GM19025 (cell line): ENCODE data around the gene MYCT1.

Source experiments
- ATAC-seq: cut with Tn5 transposase; IDR thresholded peaks from one replicate; pipeline ENCODE4 v1.9.1; 2021; ENCODE audit warnings: mild to moderate bottlenecking, low read depth, moderate library complexity; ENCODE audit not compliant: unreplicated experiment

MYCT1 gene

DNA sequence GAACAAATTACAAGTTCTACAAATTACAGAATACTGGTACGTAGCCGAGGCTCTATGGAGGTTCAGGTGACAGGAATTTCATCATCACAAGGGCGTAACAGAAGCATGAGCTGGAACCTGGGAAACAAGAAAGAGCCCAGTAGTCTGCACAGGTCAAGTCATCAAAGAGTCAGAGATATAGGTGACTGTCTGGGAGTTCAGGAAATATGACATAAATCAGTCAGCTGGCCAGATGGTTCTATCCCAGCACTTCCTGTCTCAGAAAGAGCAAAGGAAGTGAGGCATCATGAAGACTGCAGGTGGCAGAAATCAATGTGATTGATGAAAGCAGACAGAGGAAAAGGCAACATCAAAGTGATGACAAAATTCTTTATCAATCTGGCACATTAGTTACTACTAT is 23.3 kb downstream of the MYCT1 start:
- ATAC-seq: no peak

DNA sequence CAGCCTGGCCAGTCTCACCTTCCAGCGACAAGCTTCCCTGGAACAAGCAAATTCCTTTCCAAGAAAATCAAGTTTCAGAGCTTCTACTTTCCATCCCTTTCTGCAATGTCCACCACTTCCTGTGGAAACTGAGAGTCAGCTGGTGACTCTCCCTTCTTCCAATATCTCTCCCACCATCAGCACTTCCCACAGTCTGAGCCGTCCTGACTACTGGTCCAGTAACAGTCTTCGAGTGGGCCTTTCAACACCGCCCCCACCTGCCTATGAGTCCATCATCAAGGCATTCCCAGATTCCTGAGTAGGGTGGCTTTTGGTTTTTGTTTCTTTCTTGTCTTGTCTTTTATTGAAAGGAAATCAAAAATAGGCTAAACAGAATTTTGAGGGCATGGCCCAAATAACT is 24.3 kb downstream of the MYCT1 start:
- ATAC-seq: no peak

GRCh38 chr6:152723398-152723797 is 25.7 kb downstream of the MYCT1 start:
- no peak for ATAC-seq

- ATAC-seq: no peak
Measured at GRCh38 chr6:152726313-152726712, 28.6 kb downstream of the MYCT1 start.

- no peak for ATAC-seq
Measured at GRCh38 chr6:152727507-152727906, 29.8 kb downstream of the MYCT1 start.

- no peak for ATAC-seq
Measured at GRCh38 chr6:152734630-152735029, 36.9 kb downstream of the MYCT1 start.

DNA sequence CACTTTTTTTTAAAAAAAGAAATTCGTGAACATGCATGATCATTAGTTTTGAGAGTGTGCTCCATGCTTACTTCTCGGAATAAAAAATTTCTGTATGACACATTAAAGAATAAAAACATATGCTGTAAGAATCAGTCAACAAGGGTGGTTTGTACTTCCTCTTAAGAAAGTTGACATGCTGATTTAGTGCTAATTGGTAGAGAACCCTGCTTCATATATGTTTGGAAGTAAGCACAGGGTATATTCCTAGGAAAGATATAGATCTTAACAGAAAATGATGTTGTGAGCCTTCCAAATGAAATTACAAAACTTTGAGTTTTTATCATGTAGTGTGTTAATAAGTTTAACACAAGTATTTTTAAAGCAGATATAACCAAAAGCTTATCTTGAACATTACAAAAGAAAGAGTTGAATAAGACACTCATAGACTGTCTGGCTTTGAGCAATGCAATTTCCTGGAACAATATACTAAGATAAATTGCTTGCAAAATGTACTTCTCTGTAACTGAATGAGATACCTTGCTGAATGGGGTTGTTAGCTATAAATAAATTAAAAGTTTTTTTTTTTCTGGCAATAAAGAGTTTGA is 39.1 kb downstream of the MYCT1 start:
- no peak for ATAC-seq

DNA sequence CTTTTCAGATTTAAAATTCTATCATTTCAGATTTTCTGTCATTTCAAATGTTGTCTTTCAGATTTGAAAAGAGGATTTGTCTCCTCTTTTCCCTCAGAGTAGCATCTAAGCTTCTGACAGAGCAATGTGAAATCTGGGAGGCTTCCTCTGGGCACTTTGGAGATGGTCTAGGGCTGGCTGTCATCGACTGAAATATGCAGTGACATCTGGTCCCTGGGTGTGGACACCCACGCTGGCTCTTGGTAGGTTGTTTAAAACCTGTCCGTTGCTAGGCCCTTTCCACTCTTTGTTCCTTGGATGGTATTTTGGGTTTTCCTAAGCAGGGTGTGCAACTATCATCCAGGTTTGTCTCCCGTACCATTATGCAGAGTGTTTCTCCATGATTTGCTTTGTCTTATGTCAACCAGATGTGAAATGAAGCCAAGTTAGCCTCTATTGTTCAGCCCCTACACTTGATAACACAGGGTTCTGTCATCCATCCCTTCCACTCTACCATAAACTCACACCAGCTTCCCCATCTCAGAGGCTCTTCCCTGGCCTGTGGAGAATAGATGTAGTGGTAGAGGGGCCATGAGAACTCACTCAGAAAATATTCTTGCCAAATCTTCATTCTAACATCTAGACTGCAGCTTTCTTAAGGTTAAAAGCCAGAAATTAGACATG is 47.9 kb downstream of the MYCT1 start:
- no peak for ATAC-seq

GRCh38 chr6:152746172-152746553 is 48.5 kb downstream of the MYCT1 start:
- ATAC-seq: no peak

DNA sequence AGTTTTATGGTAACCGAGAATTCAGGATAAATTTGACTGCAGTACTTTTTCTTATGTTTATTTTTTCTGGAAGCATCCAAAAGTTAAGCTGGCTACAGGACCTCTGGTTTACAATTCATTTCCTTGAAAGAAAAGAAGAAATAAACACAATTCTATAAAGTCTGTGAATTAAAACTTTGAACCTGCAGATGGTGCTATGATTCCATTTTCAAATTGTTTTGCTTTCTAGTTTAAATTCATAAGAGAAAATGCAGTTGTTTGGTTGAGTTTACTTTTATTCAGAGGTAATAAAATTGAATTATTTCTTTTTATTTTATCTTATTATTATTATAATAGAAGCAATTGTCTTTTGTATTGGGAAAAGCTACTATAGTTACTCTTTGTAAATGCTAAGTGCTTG is 51.1 kb downstream of the MYCT1 start:
- ATAC-seq: no peak

GRCh38 chr6:152749336-152749735 is 51.6 kb downstream of the MYCT1 start:
- no peak for ATAC-seq

- no peak for ATAC-seq
Measured at GRCh38 chr6:152750694-152751093, 53.0 kb downstream of the MYCT1 start, which contains the start of gene VIP. VIP (plus strand) TSS chr6:152750797; CDS start chr6:152752178, 1,381 bp downstream.

DNA sequence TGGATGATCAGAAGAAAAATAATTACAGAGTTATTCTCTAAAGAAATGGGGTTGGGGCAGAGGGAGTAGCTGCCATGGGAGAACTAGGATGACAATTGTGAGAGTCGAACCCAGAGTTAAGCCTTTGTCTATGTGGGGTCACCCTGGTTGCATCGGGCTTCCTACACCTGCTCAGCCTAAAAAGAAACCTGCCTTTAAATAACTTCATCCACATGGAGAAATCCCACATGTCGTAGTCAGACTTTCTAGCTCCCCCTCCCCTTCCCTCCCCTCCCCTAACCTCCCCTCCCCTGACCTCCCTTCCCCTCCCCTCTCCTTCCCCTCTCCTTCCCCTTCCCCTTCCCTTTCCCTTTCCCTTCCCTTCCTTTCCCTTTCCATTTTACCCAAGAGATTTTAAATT is 67.6 kb downstream of the MYCT1 start:
- ATAC-seq: no peak

DNA sequence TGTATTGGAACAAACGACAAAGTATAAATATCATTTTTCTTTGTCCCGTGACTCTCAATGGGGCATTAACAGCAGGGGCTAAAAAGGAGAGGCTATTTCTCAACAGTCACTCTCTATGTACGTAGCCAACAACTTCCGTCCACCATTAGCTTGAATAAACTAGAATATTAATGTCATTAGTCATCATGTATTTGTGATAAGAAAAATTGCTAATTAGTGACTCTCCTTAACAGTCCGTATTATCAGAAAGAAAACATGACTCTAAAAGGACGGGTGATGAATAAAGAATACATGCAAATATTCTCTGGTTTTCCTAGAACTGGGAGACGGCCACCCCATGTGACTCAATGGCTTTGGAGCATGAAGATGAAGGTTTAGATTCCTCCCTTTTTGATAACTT is 71.5 kb downstream of the MYCT1 start:
- no peak for ATAC-seq

GRCh38 chr6:152769993-152770392 is 72.3 kb downstream of the MYCT1 start:
- ATAC-seq: no peak

DNA sequence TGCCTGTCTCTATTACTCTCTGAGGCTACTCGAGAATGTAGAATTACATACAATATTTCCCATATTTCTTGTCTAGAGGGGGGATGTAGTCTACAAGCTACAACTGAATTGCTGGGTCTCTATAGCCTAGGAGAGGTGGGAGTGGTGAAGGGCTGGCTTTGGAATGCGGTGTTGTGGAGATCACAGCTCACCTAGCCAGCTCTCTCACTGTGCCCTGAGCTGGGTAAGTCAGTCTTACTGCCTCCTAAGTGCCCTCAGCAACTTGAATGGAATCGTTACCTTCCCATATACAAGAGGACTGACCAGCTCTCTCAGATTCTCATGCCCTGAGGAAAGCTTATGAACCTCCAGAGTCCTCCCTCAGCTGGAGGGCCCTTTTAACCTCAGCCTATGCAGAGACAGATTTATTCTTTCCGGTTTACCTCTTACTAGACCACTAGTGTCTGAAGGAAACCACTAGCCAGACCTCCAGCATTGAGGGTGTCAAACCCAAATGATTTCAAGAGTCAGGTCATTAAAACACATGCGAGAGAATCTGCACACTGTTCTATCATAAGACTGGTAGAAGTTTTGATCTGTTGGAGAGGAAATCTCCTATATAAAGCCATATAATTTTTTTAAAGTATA is 73.5 kb downstream of the MYCT1 start:
- ATAC-seq: no peak
